NB4 (cell line): ENCODE measurements around the gene WNT7B.
A peak's percentile ranks its signal among the peaks of the same experiment; 100 is the strongest.

Experiments
- DNase-seq: peaks from one replicate; pipeline ENCODE4 v3.0.0; 2010; ENCODE audit warnings: low read depth
- H3K4me3 ChIP-seq: one replicate; pipeline ENCODE4 v1.5.1; 2011; ENCODE audit warnings: mild to moderate bottlenecking, low read depth, low read length, moderate library complexity
- MAX ChIP-seq: IDR thresholded peaks from 2 replicates; pipeline ENCODE4 v1.6.1; 2011; ENCODE audit warnings: low read depth, low read length
- MYC ChIP-seq: IDR thresholded peaks from 2 replicates; pipeline ENCODE4 v1.6.1; 2011; ENCODE audit warnings: low read depth, low read length
- POLR2A ChIP-seq: IDR thresholded peaks from 2 replicates; pipeline ENCODE4 v1.6.1; 2011; ENCODE audit warnings: mild to moderate bottlenecking; ENCODE audit not compliant: insufficient read length; ENCODE audit errors: extremely low read depth
- TF ChIP-seq, protein P1 (sequence below): IDR thresholded peaks from one replicate; pipeline ENCODE4 v1.5.1; 2012; ENCODE audit warnings: low read depth, low read length

Gene WNT7B

GRCh38 chr22:45977551-45978274 is 751 bp upstream of the WNT7B start:
- peak; percentile 58 for DNase-seq
- TF ChIP-seq, protein P1, sequence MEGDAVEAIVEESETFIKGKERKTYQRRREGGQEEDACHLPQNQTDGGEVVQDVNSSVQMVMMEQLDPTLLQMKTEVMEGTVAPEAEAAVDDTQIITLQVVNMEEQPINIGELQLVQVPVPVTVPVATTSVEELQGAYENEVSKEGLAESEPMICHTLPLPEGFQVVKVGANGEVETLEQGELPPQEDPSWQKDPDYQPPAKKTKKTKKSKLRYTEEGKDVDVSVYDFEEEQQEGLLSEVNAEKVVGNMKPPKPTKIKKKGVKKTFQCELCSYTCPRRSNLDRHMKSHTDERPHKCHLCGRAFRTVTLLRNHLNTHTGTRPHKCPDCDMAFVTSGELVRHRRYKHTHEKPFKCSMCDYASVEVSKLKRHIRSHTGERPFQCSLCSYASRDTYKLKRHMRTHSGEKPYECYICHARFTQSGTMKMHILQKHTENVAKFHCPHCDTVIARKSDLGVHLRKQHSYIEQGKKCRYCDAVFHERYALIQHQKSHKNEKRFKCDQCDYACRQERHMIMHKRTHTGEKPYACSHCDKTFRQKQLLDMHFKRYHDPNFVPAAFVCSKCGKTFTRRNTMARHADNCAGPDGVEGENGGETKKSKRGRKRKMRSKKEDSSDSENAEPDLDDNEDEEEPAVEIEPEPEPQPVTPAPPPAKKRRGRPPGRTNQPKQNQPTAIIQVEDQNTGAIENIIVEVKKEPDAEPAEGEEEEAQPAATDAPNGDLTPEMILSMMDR: no peak
- no peak for TF ChIP-seq POLR2A
- no peak for TF ChIP-seq MAX
- TF ChIP-seq MYC: no peak
- no peak overlapping the region for H3K4me3 ChIP-seq

DNA sequence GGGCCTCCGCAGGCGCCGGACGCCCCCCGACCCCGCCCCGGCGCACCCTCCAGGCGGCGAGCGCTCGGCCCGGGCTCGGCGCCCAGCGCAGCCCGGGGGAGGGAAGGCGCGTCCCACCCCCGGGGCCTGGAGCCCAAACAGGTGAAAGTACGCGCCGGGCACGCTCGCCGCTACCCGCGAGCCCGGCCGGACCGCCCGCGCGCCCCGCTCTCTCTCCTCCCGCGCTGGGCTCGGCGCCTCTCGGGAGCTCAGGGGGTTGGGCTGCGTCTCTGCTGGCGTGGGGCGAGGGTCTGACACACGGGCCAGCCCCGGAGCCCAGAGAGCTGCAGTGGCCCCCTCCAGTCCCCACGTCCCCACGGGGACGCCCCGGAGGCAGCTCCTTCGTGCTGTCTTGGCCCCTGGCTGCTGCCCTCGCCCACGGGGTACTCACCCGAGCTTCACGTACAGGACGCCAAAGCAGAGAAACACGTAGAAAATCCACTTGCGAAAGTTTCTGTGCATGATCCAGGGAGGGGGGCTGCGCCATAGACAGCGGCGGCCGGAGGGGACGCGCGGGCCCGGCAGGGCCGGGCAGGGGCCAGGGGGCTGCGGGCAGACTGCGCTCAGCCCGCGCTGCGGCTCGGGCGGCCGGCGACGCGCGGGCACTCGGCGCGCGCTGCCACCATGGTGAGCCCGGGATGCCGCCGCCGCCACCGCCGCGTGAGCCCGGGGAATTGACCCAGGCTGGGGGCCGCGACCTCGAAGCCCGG is 534 bp downstream of the WNT7B start:
- no peak for DNase-seq
- no peak overlapping the region for H3K4me3 ChIP-seq
- TF ChIP-seq, protein P1: no peak
- no peak for TF ChIP-seq MAX
- TF ChIP-seq POLR2A: no peak
- no peak for TF ChIP-seq MYC

- H3K4me3 ChIP-seq: no peak overlapping the region
- no peak for DNase-seq
- TF ChIP-seq, protein P1: no peak
- TF ChIP-seq MAX (no peak), POLR2A (no peak)
Observed at GRCh38 chr22:45975164-45976161, 1.5 kb downstream of the WNT7B start.

- TF ChIP-seq MYC (no peak), MAX (no peak), POLR2A (no peak)
- TF ChIP-seq, protein P1: no peak
- DNase-seq: peak; percentile 33
Observed at GRCh38 chr22:45974498-45974897, 2.5 kb downstream of the WNT7B start.

DNA sequence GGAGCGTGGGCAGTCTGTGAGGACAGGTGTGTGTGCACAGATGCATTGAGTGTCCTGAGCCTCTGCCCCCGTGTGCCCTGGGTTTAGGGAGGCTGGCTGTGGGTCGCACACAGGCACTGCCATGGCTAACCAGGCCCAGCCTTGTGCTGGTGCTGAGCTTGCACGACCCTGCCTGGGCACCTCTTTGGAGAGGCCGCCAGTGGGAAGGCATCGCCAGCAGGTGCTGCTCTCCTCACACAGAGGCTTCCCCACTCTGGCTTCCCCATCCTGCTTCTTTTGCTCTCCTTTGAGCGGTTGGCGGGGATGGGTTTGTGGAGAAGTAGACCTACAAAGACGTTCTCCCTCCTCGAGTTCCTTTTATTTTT is 4.1 kb downstream of the WNT7B start:
- H3K4me3 ChIP-seq: no peak overlapping the region
- peak; percentile 30 for DNase-seq
- TF ChIP-seq MAX (no peak), MYC (no peak), POLR2A (no peak)
- TF ChIP-seq, protein P1: no peak

More at GRCh38 chr22:45974498-45974897, 2.5 kb downstream of the WNT7B start:
- H3K4me3 ChIP-seq: no peak overlapping the region
